HEK293T (cell line): Measurements from ENCODE around the gene CD81.

ENCODE experiments used
- CTCF ChIA-PET: fragments of 350-600 bp; formaldehyde crosslinking; extraction: SDS; loops from one replicate; lab custom pipeline; 2021; ENCODE audit warnings: antibody characterized with exemption, inconsistent platforms; lab: Yijun Ruan, JAX
- POLR2A ChIA-PET: fragments of 350-600 bp; formaldehyde crosslinking; extraction: SDS; loops from one replicate; lab custom pipeline; 2020; ENCODE audit warnings: antibody characterized with exemption, inconsistent platforms; lab: Yijun Ruan, JAX
- DNase-seq: peaks from one replicate; pipeline ENCODE4 v3.0.0; 2012; ENCODE audit warnings: mixed read lengths; ENCODE audit errors: extremely low spot score
- ARNT ChIP-seq: fragments of 450-650 bp; IDR thresholded peaks from 2 replicates; pipeline ENCODE4 v1.6.1; 2017; ENCODE audit warnings: mild to moderate bottlenecking
- BHLHE40 ChIP-seq: fragments of 450-650 bp; IDR thresholded peaks from 2 replicates; pipeline ENCODE4 v1.6.1; 2016; ENCODE audit warnings: mild to moderate bottlenecking, moderate library complexity, borderline replicate concordance
- CTBP1 ChIP-seq: fragments of 450-650 bp; IDR thresholded peaks from 2 replicates; pipeline ENCODE4 v1.6.1; 2016; ENCODE audit warnings: borderline replicate concordance
- ELF4 ChIP-seq: fragments of 450-650 bp; IDR thresholded peaks from 2 replicates; pipeline ENCODE4 v1.6.1; 2017; ENCODE audit warnings: antibody characterized with exemption
- FOXA1 ChIP-seq: fragments of 450-650 bp; IDR thresholded peaks from 2 replicates; pipeline ENCODE4 v1.6.1; 2016; ENCODE audit warnings: mild to moderate bottlenecking
- FOXK2 ChIP-seq: fragments of 450-650 bp; IDR thresholded peaks from 2 replicates; pipeline ENCODE4 v1.6.1; 2016; ENCODE audit warnings: mild to moderate bottlenecking
- FOXM1 ChIP-seq: fragments of 450-650 bp; IDR thresholded peaks from 2 replicates; pipeline ENCODE4 v1.6.1; 2017; ENCODE audit warnings: mild to moderate bottlenecking, borderline replicate concordance
- HDGF ChIP-seq: fragments of 450-650 bp; IDR thresholded peaks from 2 replicates; pipeline ENCODE4 v1.6.1; 2017; ENCODE audit warnings: antibody characterized with exemption, borderline replicate concordance
- L3MBTL2 ChIP-seq: fragments of 450-650 bp; conservative IDR thresholded peaks from 2 replicates; pipeline ENCODE4 v1.6.1; 2016; ENCODE audit warnings: mild to moderate bottlenecking
- LEF1 ChIP-seq: fragments of 450-650 bp; IDR thresholded peaks from 2 replicates; pipeline ENCODE4 v1.6.1; 2017; ENCODE audit warnings: mild to moderate bottlenecking, borderline replicate concordance
- NFRKB ChIP-seq: fragments of 450-650 bp; IDR thresholded peaks from 2 replicates; pipeline ENCODE4 v1.6.1; 2016; ENCODE audit warnings: mild to moderate bottlenecking, moderate library complexity
- SP1 ChIP-seq: fragments of 450-650 bp; IDR thresholded peaks from 2 replicates; pipeline ENCODE4 v1.6.1; 2017
- SUZ12 ChIP-seq: fragments of 450-650 bp; IDR thresholded peaks from 2 replicates; pipeline ENCODE4 v1.6.1; 2016; ENCODE audit warnings: mild to moderate bottlenecking
- TARDBP ChIP-seq: fragments of 450-650 bp; IDR thresholded peaks from 2 replicates; pipeline ENCODE4 v1.6.1; 2016
- ZNF384 ChIP-seq: fragments of 450-650 bp; IDR thresholded peaks from 2 replicates; pipeline ENCODE4 v1.6.1; 2016
- TF ChIP-seq, protein P1 (sequence below): fragments of 450-650 bp; IDR thresholded peaks from 2 replicates; pipeline ENCODE4 v1.6.1; 2016

CD81 gene

DNA sequence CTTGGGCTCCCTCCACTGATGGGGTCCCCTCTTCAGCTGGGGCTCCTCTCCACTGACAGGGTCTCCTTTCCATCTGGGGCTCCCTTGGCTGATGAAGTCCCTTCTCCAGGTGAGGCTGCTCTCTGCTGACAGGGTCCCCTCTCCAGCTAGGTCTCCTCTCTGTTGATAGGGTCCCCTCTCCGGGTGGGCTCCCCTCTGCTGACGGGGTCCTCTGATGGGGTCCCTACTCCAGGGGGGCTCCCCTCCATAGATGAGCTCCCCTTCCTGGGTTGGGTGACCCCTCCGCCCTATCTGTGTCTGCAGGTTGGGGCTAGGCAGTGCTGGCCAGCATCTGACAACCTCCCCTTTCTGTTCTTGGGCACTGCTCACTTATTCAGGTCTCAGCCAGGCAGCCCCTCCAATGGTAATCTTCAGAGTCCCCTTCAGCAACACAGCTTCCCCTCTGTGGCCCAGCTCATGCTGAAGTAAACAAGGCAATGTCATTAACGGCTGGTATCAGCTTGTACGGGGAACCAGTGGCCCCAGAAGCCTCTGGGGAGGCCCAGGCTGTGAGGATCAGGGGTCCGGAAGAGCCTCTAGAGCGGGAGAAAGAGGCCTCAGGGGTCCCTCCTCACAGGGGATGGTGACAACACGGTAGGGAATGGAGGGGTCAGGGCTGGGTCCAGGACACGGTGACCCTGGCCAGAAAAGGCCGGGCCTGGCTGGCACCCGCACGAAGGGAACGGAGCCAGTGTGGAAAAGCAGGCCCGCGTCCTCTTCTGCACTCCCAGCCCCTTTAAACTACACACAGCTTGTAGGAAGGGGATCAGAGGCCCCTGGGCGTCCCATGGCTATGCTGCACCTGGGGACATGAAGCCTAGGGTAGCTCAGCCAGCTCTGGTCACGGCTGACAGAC lies 9.6 kb upstream of the CD81 start:
- ChIA-PET POLR2A (interaction anchor here (1.3 to 2.2 kb wide), 2 partner anchors 9 to 11 kb away, joined by 3 to 13 read pairs; partner anchors contain the start of gene CD81), CTCF (interaction anchor here (1.7 kb wide), 1 partner anchor 10 kb away, joined by 4 read pairs; the partner anchor contains the start of gene CD81)
- no peak for DNase-seq
- TF ChIP-seq FOXK2 (no peak), SP1 (no peak), BHLHE40 (no peak), ZNF384 (no peak), FOXA1 (no peak), NFRKB (no peak), ELF4 (no peak), TARDBP (no peak), CTBP1 (no peak), SUZ12 (no peak), FOXM1 (no peak), LEF1 (no peak)
- TF ChIP-seq, protein P1, sequence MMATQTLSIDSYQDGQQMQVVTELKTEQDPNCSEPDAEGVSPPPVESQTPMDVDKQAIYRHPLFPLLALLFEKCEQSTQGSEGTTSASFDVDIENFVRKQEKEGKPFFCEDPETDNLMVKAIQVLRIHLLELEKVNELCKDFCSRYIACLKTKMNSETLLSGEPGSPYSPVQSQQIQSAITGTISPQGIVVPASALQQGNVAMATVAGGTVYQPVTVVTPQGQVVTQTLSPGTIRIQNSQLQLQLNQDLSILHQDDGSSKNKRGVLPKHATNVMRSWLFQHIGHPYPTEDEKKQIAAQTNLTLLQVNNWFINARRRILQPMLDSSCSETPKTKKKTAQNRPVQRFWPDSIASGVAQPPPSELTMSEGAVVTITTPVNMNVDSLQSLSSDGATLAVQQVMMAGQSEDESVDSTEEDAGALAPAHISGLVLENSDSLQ, result no peak

DNA sequence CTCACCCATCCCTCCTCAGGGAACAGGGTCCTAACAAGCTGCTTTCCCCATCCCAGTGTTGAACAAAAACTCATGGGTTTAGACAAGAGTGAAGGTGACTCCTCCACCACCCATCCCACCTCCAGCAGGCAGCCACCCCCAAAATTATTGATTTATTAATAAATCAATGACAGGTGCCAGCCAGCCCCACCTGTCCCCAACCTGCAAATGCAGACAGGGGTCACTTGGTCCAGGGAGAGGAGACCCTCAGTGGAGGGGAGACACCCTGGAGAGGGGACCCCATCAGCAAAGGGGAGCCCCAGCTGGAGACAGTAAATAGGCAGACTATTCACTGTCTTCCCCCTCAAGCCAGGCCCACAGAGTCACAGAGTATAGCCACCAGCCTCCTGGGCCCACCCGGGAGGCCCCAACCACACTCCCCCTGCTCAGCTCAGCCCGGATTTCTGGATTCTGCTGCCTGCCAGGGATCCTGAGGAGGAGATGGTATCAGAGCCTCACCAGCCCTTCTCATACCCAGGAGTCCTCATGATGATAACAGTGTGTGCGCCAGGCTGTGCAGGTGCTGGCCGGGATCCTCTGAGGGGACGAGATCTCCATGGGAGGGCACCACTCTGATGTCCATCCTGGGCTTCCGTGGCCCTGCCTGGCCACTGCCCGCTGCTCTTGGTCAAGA lies 8.8 kb upstream of the CD81 start:
- TF ChIP-seq ELF4 (no peak), SP1 (no peak), FOXK2 (no peak), SUZ12 (no peak), FOXM1 (no peak), TARDBP (no peak), FOXA1 (no peak), HDGF (no peak), ZNF384 (no peak), CTBP1 (no peak), BHLHE40 (no peak), NFRKB (no peak)
- TF ChIP-seq, protein P1, result no peak
- ChIA-PET CTCF (no interaction called here), POLR2A (interaction anchor here (1.3 to 2.2 kb wide), 2 partner anchors 9 to 10 kb away, joined by 3 to 13 read pairs; partner anchors contain the start of gene CD81)
- no peak for DNase-seq

DNA sequence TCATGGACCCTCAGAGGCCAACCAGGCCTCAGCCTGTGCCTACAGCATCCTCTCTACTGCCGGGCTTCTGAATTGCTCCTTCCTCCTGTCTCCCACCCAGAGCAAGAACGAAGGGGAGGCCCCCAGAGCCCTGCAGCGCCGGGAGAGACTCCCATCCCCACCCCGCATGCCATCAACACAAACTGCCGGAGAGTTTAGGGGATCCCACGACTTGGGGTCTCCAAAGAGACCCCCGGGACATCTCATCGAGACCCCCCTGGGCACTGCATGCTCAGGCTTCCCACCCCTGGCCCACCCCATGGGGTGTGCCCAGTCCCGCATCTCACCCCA lies 8.3 kb upstream of the CD81 start:
- ChIA-PET POLR2A (no interaction called here), CTCF (no interaction called here)

DNA sequence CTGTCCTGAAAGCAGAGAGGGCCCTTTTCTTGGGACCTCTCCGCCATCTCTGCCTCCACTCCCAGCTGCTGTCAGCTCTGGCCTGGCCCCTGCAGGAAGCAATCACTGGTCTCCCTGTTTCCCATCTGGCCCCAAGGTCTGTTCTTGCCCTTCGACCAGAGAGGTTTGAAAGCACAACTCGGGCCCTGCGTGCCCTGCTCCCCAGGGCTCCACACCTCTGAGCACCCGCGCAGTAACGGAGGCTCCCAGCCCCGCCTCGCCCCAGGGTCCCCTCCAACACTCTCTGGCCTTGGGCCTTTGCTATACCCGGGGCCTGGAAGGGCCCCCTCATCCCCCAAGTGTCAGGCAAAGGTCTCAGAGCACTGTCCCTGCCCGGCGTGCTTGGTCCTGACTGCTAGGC lies 7.8 kb upstream of the CD81 start:
- TF ChIP-seq FOXK2, result no peak
- no peak for TF ChIP-seq FOXA1
- no peak for TF ChIP-seq ARNT
- no peak for TF ChIP-seq ZNF384
- TF ChIP-seq CTBP1, result no peak
- TF ChIP-seq FOXM1, result no peak
- no peak for TF ChIP-seq LEF1
- TF ChIP-seq BHLHE40, result no peak
- no peak for TF ChIP-seq TARDBP
- TF ChIP-seq, protein P1, result no peak
- no peak for TF ChIP-seq NFRKB
- TF ChIP-seq SP1, result no peak
- no peak for TF ChIP-seq HDGF
- no peak for DNase-seq
- ChIA-PET POLR2A (no interaction called here), CTCF (no interaction called here)

More for the DNA sequence above, 8.3 kb upstream of the CD81 start:
- DNase-seq, result no peak
- TF ChIP-seq ZNF384 (no peak), LEF1 (no peak), CTBP1 (no peak), FOXA1 (no peak), HDGF (no peak), FOXM1 (no peak), TARDBP (no peak), SP1 (no peak), SUZ12 (no peak), NFRKB (no peak), ARNT (no peak), ELF4 (no peak), FOXK2 (no peak), L3MBTL2 (no peak), BHLHE40 (no peak)
- TF ChIP-seq, protein P1, result no peak

DNA sequence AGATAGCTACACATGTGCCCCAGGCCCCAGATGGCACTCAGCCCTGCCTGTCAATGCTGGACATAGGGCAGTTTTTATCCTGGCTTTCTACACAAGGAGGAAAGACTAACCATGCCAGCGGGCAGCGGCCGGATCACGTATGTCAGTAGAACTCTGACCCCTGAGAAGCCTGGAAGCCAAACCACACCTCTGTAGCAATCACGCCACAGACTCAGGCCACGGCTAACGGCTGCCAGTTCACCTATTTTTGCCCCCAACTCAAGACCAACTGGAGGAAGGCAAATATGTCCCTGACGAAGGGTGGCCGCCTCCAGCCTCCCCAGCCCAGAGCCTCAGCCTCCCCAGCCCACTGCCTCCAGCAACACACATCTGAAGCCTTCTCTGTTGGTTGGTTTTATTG lies 7.2 kb upstream of the CD81 start:
- DNase-seq, result no peak
- no peak for TF ChIP-seq L3MBTL2
- no peak for TF ChIP-seq FOXK2
- no peak for TF ChIP-seq FOXM1
- TF ChIP-seq LEF1, result no peak
- no peak for TF ChIP-seq TARDBP
- TF ChIP-seq ZNF384, result no peak
- ChIA-PET CTCF (no interaction called here), POLR2A (no interaction called here)
